Measurements from ENCODE around the gene TMOD1. TPM values are rescaled to one million over a fixed set of nuclear protein-coding genes. Genes with fewer than 3 reads are reported as not detected.

Gene TMOD1
- total RNA-seq, 6 donors from 2014 or later = 4.4 to 12.6 (median 8.8) TPM

DNA sequence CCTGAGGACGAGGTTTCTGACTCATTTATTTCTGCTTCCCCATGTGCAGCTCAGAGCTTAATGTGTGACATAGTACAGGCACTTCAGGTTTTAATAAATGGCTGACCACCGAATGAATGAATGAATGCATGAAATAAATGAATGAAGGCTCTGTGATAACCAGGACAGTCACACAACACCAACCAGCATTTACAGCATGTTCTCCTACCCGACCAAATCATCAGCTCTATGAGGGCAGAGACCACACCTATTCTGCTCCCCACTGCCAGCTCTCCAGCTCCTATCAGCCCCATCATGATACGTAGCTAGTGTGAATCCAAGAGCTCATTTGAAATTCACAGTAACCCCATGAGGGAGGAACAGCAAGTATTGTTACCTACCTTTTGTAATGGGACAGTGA lies 4.8 kb downstream of the TMOD1 start:
- no peaks in the 10 kb centered on the region for H3K27me3 ChIP-seq
- no peaks in the 10 kb centered on the region for H3K9me3 ChIP-seq
- no peak for DNase-seq
- H3K27ac ChIP-seq = no peak overlapping the region
- no peak for ATAC-seq (ENCODE audit: low FRiP score in 2 of 2)
- H3K4me1 ChIP-seq = peaks cover 14 to 19% (median 16%) of the 10 kb centered on the region in 4 donors
- H3K36me3 ChIP-seq = no peaks in the 10 kb centered on the region
- TF ChIP-seq POLR2AphosphoS5 (IDR thresholded peaks at IDR 0.05) (no peak), CTCF (IDR thresholded peaks at IDR 0.05) (no peak), POLR2A (IDR thresholded peaks at IDR 0.05) (no peak), EP300 (IDR thresholded peaks at IDR 0.05) (no peak)
- no peak overlapping the region for H3K4me3 ChIP-seq
- WGBS, 2 donors = 91 to 94% methylated on average over 4 of the region's 4 CpGs

GRCh38 chr9:97506787-97507186 lies 5.3 kb downstream of the TMOD1 start:
- WGBS, 2 donors = 80 to 90% methylated on average over 1 of the region's 1 CpG
- Histone ChIP-seq H3K27me3 (no peaks in the 10 kb centered on the region), H3K9me3 (no peaks in the 10 kb centered on the region), H3K4me3 (no peak overlapping the region), H3K4me1 (peaks cover 13 to 19% (median 16%) of the 10 kb centered on the region in 4 donors), H3K27ac (no peak overlapping the region), H3K36me3 (no peaks in the 10 kb centered on the region)
- no peak for DNase-seq
- TF ChIP-seq POLR2AphosphoS5 (IDR thresholded peaks at IDR 0.05) (no peak), CTCF (IDR thresholded peaks at IDR 0.05) (no peak), EP300 (IDR thresholded peaks at IDR 0.05) (no peak), POLR2A (IDR thresholded peaks at IDR 0.05) (no peak)
- no peak for ATAC-seq (ENCODE audit: low FRiP score in 2 of 2)

- no peak for ATAC-seq (ENCODE audit: low FRiP score in 2 of 2)
- WGBS, 2 donors = 91 to 92% methylated on average over 5 of the region's 5 CpGs
- no peaks in the 10 kb centered on the region for H3K27me3 ChIP-seq
- no peak overlapping the region for H3K4me3 ChIP-seq
- DNase-seq = no peak
- peaks cover 6 to 12% (median 10%) of the 10 kb centered on the region in 4 donors for H3K4me1 ChIP-seq
- H3K36me3 ChIP-seq = no peaks in the 10 kb centered on the region
- no peak for TF ChIP-seq CTCF (IDR thresholded peaks at IDR 0.05)
- TF ChIP-seq POLR2A (IDR thresholded peaks at IDR 0.05) = no peak
- no peak for TF ChIP-seq POLR2AphosphoS5 (IDR thresholded peaks at IDR 0.05)
- no peak for TF ChIP-seq EP300 (IDR thresholded peaks at IDR 0.05)
- no peak overlapping the region for H3K27ac ChIP-seq
- no peaks in the 10 kb centered on the region for H3K9me3 ChIP-seq
Measured at GRCh38 chr9:97507428-97507984, 6.0 kb downstream of the TMOD1 start.

DNA sequence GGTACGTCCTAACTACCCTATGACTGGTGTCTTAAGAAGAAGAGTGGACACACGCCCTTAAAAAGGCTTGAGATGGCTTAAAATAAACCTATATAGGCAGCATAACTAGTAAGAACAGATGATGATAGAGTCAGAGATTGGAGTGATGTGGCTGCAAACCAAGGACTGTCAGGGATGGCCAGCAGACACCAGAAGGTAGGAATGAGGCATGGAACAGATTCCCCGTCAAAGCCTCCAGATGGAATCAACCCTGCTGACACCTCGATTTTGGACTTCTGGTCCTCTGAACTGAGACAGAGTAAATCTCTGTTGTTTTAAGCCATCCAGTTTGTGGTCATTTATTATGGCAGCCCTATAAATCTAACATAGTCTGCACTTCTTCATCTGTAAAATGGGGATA lies 7.4 kb downstream of the TMOD1 start:
- Histone ChIP-seq H3K4me1 (peaks cover 0 to 5% (median 2%) of the 10 kb centered on the region in 4 donors), H3K27ac (no peak overlapping the region), H3K36me3 (no peaks in the 10 kb centered on the region), H3K4me3 (no peak overlapping the region), H3K9me3 (no peaks in the 10 kb centered on the region), H3K27me3 (no peaks in the 10 kb centered on the region)
- DNase-seq (no peak), ATAC-seq (ENCODE audit: low FRiP score in 2 of 2) (no peak)
- 86 to 87% methylated on average over 4 of the region's 4 CpGs for WGBS, 2 donors
- TF ChIP-seq POLR2AphosphoS5 (IDR thresholded peaks at IDR 0.05) (no peak), EP300 (IDR thresholded peaks at IDR 0.05) (no peak), CTCF (IDR thresholded peaks at IDR 0.05) (no peak), POLR2A (IDR thresholded peaks at IDR 0.05) (no peak)
